GM12864 (cell line): Measurements from ENCODE around the gene FTL.

ENCODE experiments used
- DNase-seq: peaks from one replicate; pipeline ENCODE4 v3.0.0-alpha.2; 2011; ENCODE audit warnings: low read depth
- H3K4me3 ChIP-seq: 2 replicates; pipeline ENCODE4 v1.5.1; 2011; ENCODE audit warnings: mild to moderate bottlenecking, low read depth, low read length, control low read depth
- TF ChIP-seq, protein P1 (sequence below): IDR thresholded peaks from 2 replicates; pipeline ENCODE4 v1.5.1; 2011; ENCODE audit warnings: low read depth, mild to moderate bottlenecking, moderate library complexity, low read length, control low read depth, inconsistent platforms; ENCODE audit errors: missing control alignments

Gene FTL

GRCh38 chr19:48962029-48962848 lies 2.9 kb upstream of the FTL start:
- no peak for DNase-seq
- H3K4me3 ChIP-seq: peak overlapping the region; percentile 25
- TF ChIP-seq, protein P1, sequence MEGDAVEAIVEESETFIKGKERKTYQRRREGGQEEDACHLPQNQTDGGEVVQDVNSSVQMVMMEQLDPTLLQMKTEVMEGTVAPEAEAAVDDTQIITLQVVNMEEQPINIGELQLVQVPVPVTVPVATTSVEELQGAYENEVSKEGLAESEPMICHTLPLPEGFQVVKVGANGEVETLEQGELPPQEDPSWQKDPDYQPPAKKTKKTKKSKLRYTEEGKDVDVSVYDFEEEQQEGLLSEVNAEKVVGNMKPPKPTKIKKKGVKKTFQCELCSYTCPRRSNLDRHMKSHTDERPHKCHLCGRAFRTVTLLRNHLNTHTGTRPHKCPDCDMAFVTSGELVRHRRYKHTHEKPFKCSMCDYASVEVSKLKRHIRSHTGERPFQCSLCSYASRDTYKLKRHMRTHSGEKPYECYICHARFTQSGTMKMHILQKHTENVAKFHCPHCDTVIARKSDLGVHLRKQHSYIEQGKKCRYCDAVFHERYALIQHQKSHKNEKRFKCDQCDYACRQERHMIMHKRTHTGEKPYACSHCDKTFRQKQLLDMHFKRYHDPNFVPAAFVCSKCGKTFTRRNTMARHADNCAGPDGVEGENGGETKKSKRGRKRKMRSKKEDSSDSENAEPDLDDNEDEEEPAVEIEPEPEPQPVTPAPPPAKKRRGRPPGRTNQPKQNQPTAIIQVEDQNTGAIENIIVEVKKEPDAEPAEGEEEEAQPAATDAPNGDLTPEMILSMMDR: no peak

- TF ChIP-seq, protein P1: no peak
- no peak for DNase-seq
- H3K4me3 ChIP-seq: peak overlapping the region; percentile 25
These were observed 2.3 kb upstream of the FTL start for GRCh38 chr19:48962849-48963165.

GRCh38 chr19:48963371-48964204 lies 1.5 kb upstream of the FTL start:
- no peak for DNase-seq
- H3K4me3 ChIP-seq: peak overlapping the region; percentile 49
- TF ChIP-seq, protein P1: no peak

DNA sequence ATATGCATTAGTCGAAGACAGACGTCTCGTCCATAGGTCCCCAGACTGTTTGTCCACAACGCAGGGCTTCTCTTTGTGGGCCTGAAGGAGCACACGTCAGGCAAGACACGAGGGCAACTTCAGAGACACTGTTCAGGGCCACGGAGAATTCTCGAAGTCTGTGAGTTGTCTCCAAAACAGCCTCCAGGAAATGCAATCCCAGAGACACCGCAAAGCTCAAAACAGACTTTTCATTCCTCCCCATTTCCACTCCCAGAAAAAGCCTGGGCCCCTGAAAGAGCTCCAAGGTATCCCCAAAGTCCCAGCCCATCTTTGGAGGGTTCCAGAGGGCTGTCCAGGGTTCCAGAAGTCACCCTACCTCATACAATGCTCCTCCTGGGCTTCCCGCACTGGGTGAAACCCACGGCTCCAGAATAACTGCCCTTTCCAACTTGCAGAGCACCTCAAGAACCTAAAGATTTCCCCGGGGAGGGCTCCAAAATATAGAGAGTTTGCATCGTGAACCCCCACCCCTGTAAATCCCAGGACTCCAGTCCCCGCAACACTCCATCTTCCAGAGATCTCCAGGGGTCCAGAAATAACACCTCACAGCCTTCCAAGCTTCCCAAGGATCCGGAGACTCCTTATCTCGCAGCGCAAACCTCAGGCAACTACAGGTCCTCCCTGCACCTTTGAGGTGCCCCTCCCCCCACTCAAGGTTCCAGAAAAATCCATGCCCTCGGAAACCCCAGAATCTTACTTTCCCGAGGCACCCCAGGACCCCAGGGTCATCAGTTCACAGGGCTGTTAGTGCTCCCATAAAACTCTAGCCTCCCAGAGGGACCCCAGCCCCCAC lies 687 bp upstream of the FTL start:
- TF ChIP-seq, protein P1: no peak
- peak overlapping the region; percentile 49 for H3K4me3 ChIP-seq
- DNase-seq: no peak

DNA sequence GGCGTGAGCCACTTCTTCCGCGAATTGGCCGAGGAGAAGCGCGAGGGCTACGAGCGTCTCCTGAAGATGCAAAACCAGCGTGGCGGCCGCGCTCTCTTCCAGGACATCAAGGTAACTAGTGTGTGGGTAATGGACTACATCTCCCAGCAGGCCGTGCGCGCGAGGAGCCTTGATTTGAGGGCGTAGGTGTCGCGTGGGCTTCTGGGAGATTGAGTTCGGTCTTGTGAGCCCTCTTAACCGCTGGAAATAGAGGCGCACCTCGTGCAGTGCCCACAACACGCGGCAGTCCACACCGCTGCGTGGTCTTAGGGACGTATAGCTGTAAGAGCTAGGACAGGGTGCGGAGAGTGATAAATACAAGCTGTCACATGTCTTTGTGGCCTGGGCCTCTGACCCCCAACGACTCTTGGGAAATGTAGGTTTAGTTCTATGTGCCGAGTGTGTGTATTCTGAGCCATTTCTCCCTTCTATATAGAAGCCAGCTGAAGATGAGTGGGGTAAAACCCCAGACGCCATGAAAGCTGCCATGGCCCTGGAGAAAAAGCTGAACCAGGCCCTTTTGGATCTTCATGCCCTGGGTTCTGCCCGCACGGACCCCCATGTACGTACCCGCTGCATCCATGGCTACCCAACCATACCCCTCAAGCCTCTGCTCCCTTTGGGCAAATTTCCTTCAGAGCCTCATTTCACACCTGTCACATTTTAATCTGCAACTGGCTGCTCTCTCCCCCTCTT lies 864 bp downstream of the FTL start:
- DNase-seq: peak; percentile 84
- TF ChIP-seq, protein P1: no peak
- peak overlapping the region; percentile 64 for H3K4me3 ChIP-seq
